Choroid plexus epithelial cell (primary cell): Measurements from ENCODE around the gene BPIFB2.

ENCODE experiments used
- DNase-seq: peaks from one replicate; pipeline ENCODE4 v3.0.0-alpha.2; 2010; ENCODE audit warnings: low read depth
- H3K4me3 ChIP-seq: 2 replicates; pipeline ENCODE4 v1.5.1; 2011; ENCODE audit warnings: low read depth, mild to moderate bottlenecking, control low read depth, low read length, moderate library complexity
- CTCF ChIP-seq: conservative IDR thresholded peaks from 2 replicates; pipeline ENCODE4 v1.5.1; 2011; ENCODE audit warnings: low read depth, mild to moderate bottlenecking, control low read depth, inconsistent platforms, low read length, moderate library complexity

Gene BPIFB2

GRCh38 chr20:33054381-33054780 is 46.9 kb downstream of the BPIFB2 start:
- no peak overlapping the region for H3K4me3 ChIP-seq
- no peak for TF ChIP-seq CTCF
- no peak for DNase-seq

DNA sequence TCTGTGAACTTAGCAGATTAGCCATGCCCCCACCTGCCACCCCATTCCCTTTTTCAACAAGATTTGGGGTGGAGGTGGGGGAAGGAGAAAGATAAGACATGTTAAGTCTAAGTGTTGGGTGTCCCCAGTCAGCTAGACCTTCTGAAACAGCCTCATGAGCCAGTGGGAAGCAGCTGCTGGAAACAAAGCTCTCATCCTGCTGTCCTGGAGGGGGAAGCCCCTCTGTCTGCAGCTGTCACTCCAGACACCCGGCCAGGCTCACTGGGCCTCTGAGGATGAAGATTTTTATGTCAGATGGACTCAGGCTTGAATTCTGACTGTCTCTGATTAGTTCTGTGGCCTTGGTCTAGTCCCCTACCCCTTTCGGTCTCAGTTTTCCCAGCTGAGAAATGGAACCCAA is 47.3 kb downstream of the BPIFB2 start:
- DNase-seq = no peak
- no peak for TF ChIP-seq CTCF
- H3K4me3 ChIP-seq = no peak overlapping the region

GRCh38 chr20:33059136-33059535 is 51.6 kb downstream of the BPIFB2 start:
- DNase-seq = no peak
- no peak overlapping the region for H3K4me3 ChIP-seq
- no peak for TF ChIP-seq CTCF

GRCh38 chr20:33059741-33060390 is 52.4 kb downstream of the BPIFB2 start:
- TF ChIP-seq CTCF = no peak
- no peak for DNase-seq
- H3K4me3 ChIP-seq = no peak overlapping the region

DNA sequence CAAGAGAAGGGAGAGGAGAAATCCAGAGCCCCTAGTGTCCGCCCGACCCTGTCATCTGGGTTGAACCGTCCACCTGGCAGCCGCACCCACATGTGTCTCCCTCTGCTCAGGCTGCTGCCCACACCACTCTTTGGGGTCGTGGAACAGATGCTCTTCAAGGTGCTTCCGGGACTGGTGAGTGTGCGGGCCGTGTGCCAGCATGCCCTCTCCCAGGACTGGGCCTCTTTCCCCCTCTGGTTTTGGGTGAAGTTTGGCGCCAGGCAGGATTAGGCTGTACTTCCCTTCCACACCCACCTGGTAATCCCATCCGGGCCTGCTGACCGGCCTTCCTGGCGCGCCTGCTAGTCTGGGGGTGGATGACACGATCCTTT is 54.1 kb downstream of the BPIFB2 start:
- no peak overlapping the region for H3K4me3 ChIP-seq
- DNase-seq = no peak
- no peak for TF ChIP-seq CTCF

DNA sequence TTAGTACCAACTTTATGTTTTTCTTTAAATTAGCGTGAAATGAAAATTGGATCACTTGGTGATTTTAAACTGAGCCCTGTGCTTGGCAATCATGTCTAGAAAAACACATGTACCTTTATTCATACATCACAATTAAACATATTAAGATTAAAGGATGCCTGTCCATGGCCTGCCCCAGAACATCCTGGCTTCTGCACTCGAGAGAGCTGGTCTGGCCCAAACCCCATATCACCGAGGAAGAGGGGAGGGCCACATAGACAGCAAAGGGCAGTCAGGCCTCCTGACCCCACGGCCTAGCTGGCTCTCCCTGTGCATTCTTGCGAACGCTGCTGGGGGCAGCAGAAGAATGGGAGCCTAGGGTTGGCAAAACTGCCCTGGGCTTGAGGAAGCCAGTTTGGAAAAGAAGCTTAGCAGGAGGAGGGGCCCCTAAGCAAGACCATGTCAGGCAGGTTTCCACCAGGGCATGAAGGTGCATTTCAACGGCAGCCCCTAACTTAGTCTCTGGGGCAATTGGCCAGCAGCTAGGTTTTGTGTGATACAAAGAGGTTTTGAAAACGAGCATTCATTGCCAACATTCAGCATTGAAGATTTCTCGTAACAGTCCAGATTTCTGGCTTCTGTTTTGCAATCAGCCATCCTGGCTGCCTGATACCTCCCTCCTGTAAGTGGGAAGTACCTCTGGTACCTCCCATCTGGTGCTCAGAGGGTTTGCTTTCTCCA is 54.8 kb downstream of the BPIFB2 start:
- no peak for DNase-seq
- TF ChIP-seq CTCF = no peak
- no peak overlapping the region for H3K4me3 ChIP-seq

DNA sequence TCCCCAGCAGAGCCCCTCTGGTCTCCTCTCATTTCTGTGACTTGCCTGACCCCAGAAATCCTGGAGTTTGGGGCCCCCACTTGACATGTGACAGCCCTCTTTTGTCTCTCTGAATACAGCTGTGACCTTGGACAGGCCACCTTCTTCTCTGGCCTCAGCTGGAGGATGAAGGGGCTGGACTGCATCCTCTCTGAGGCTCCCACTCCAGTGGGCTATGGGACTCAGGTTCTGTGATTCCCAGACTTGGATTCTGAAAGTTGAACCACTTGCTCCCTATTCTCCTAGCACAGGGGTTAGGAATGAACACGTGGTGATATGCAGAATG is 55.3 kb downstream of the BPIFB2 start:
- no peak for DNase-seq
- no peak for TF ChIP-seq CTCF
- no peak overlapping the region for H3K4me3 ChIP-seq
